HL-60 (cell line): ENCODE results near the gene USP40.

Source experiments
- CTCF ChIP-seq: IDR thresholded peaks from one replicate; pipeline ENCODE4 v1.5.1; 2011; ENCODE audit warnings: low read length, control low read depth, inconsistent platforms; ENCODE audit not compliant: insufficient read depth
- POLR2AphosphoS5 ChIP-seq: IDR thresholded peaks from 2 replicates; pipeline ENCODE4 v1.6.1; 2012; ENCODE audit warnings: low read depth
- REST ChIP-seq: IDR thresholded peaks from 2 replicates; pipeline ENCODE4 v1.6.1; 2012; ENCODE audit warnings: low read depth; ENCODE audit not compliant: insufficient replicate concordance

- TF ChIP-seq CTCF (no peak), REST (no peak), POLR2AphosphoS5 (no peak)
Measured at GRCh38 chr2:233611284-233611683, 44.7 kb upstream of the USP40 start.
